ENCODE results near the gene PRKG1.

Gene PRKG1

DNA sequence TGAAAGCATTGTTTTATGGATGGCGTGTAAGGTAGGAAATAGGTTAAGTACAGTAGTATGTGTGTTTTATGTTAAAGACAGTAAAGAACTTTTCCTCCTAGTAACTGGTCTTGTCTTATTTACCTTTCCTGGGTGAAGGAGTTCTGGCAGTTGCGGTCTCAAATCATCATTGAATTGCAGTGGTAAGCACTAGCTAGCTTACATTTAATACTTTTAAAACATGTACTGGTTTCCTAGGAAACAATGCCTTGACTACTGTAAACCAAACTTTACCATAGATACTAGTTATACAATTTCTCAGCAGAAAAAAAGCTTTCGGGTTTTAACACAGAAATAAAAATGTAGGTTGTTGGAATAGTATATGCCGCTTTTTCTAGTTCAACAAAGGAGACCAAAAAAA lies 37.7 kb downstream of the PRKG1 start:
- 100% methylated on average over 2 of the region's 4 CpGs for WGBS (ENCODE audit: insufficient coverage)
- CTCF ChIA-PET, result no interaction called here

DNA sequence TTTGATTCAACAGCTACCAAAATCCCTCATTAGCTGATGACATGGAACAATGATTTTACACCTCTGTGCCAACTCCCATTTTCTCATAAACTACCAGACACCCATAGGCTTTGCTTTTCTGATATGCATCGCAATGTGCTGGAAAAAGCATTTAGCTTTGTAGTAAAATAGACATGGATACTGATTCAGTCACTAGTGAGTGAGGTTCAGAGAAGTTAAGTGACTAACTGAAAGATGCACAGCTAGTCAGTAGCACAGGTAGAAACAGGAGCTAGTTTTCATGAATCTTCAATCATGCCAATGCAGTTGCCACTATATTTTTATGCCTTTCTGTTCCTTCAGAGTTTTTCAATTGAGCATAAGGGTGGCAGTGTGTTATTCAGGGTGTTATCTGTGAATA lies 38.7 kb downstream of the PRKG1 start:
- Histone ChIP-seq H3K27me3 (replicated peaks in 2 of 5; ENCODE audit: control insufficient read depth in 4 of 5, insufficient read depth in 5 of 5, low read length in 4 of 5) (no peaks in the 10 kb centered on the region), H3K27ac (ENCODE audit: insufficient read depth in 1 of 2, low read depth in 1 of 2, low read length in 2 of 2, poor library complexity in 1 of 2, severe bottlenecking in 2 of 2) (no peak overlapping the region), H3K9me3 (ENCODE audit: control extremely low read depth in 1 of 5, control insufficient read depth in 4 of 5, insufficient read depth in 2 of 5, low read depth in 1 of 5, low read length in 4 of 5) (no peaks in the 10 kb centered on the region), H3K4me3 (ENCODE audit: control insufficient read depth in 1 of 7, extremely low read depth in 1 of 7, insufficient read depth in 4 of 7, low read depth in 2 of 7, low read length in 6 of 7) (no peak overlapping the region), H3K4me1 (ENCODE audit: control extremely low read depth in 1 of 4, control insufficient read depth in 4 of 4, insufficient read depth in 4 of 4, low read length in 3 of 4) (no peaks in the 10 kb centered on the region), H3K36me3 (ENCODE audit: control insufficient read depth in 4 of 4, insufficient read depth in 4 of 4, low read length in 3 of 4) (no peaks in the 10 kb centered on the region)
- POLR2A ChIA-PET, result no interaction called here
- 100% methylated on average over 1 of the region's 1 CpG for WGBS (ENCODE audit: insufficient coverage)
- DNase-seq, result no peak
- CTCF ChIA-PET, result no interaction called here

More for the DNA sequence above, 37.7 kb downstream of the PRKG1 start:
- POLR2A ChIA-PET, result no interaction called here
- Histone ChIP-seq H3K27me3 (replicated peaks in 2 of 5; ENCODE audit: control insufficient read depth in 4 of 5, insufficient read depth in 5 of 5, low read length in 4 of 5) (no peaks in the 10 kb centered on the region), H3K4me1 (ENCODE audit: control extremely low read depth in 1 of 4, control insufficient read depth in 4 of 4, insufficient read depth in 4 of 4, low read length in 3 of 4) (no peaks in the 10 kb centered on the region), H3K27ac (ENCODE audit: insufficient read depth in 1 of 2, low read depth in 1 of 2, low read length in 2 of 2, poor library complexity in 1 of 2, severe bottlenecking in 2 of 2) (no peak overlapping the region), H3K36me3 (ENCODE audit: control insufficient read depth in 4 of 4, insufficient read depth in 4 of 4, low read length in 3 of 4) (no peaks in the 10 kb centered on the region), H3K9me3 (ENCODE audit: control extremely low read depth in 1 of 5, control insufficient read depth in 4 of 5, insufficient read depth in 2 of 5, low read depth in 1 of 5, low read length in 4 of 5) (no peaks in the 10 kb centered on the region), H3K4me3 (ENCODE audit: control insufficient read depth in 1 of 7, extremely low read depth in 1 of 7, insufficient read depth in 4 of 7, low read depth in 2 of 7, low read length in 6 of 7) (no peak overlapping the region)
- DNase-seq, result no peak

DNA sequence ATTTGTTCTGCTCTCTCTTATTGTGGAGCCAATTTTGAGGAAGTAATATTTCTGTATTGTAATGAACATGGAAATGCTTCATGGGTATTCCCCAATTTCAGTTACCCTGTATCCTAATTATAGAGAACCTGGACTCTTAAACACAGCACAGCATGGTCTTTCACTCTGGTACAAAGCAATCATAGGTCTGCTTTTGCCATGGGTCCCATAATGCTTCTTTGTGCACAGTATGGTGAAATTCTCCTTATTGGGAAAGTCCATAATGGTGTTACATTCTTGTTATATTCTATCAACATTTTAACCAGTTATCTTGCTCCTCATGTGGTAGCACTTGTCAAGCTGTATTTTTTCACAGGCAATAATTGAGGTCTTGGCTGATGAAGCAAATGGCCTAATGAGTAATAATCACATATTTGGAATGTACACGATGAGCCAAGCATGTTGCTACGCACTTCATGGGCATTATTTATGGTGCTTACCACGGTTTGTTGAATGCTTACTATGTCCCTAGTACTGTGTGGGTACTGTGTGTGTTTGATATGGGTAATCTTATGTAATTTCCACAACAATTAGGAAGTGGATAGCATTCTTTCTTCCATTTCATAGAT lies 42.9 kb downstream of the PRKG1 start:
- POLR2A ChIA-PET, result no interaction called here
- WGBS (ENCODE audit: insufficient coverage), result 100% methylated on average over 2 of the region's 3 CpGs
- CTCF ChIA-PET, result no interaction called here
- H3K4me3 ChIP-seq (ENCODE audit: control insufficient read depth in 1 of 7, extremely low read depth in 1 of 7, insufficient read depth in 4 of 7, low read depth in 2 of 7, low read length in 6 of 7), result no peak overlapping the region
- no peak for DNase-seq
- no peak overlapping the region for H3K27ac ChIP-seq (ENCODE audit: insufficient read depth in 1 of 2, low read depth in 1 of 2, low read length in 2 of 2, poor library complexity in 1 of 2, severe bottlenecking in 2 of 2)
- no peaks in the 10 kb centered on the region for H3K9me3 ChIP-seq (ENCODE audit: control extremely low read depth in 1 of 5, control insufficient read depth in 4 of 5, insufficient read depth in 2 of 5, low read depth in 1 of 5, low read length in 4 of 5)
- no peaks in the 10 kb centered on the region for H3K4me1 ChIP-seq (ENCODE audit: control extremely low read depth in 1 of 4, control insufficient read depth in 4 of 4, insufficient read depth in 4 of 4, low read length in 3 of 4)
- no peaks in the 10 kb centered on the region for H3K36me3 ChIP-seq (ENCODE audit: control insufficient read depth in 4 of 4, insufficient read depth in 4 of 4, low read length in 3 of 4)
- no peaks in the 10 kb centered on the region for H3K27me3 ChIP-seq (replicated peaks in 2 of 5; ENCODE audit: control insufficient read depth in 4 of 5, insufficient read depth in 5 of 5, low read length in 4 of 5)

DNA sequence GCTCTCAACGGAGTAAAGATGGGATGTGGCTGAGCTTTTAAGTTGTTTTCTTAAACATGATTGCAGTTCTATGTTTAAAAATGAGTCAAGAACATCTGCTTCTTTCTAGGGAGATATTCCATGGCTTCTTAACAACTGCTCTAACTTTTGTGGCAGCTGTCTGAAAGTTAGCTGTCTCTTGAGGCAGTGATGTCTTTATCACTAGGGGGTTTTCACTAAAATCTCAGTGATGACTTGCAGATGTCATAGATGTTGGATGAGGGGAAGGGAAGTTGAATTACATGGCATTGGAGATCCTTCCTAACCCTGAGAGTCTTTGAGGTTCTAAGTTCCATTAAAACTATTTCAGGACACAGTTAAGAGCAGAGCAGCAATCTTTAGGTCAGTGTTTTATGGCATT lies 43.5 kb downstream of the PRKG1 start:
- ChIA-PET CTCF (no interaction called here), POLR2A (no interaction called here)
- no peaks in the 10 kb centered on the region for H3K4me1 ChIP-seq (ENCODE audit: control extremely low read depth in 1 of 4, control insufficient read depth in 4 of 4, insufficient read depth in 4 of 4, low read length in 3 of 4)
- no CpG with 5 or more reads among the region's 1 CpG for WGBS (ENCODE audit: insufficient coverage)
- DNase-seq, result no peak
- H3K9me3 ChIP-seq (ENCODE audit: control extremely low read depth in 1 of 5, control insufficient read depth in 4 of 5, insufficient read depth in 2 of 5, low read depth in 1 of 5, low read length in 4 of 5), result no peaks in the 10 kb centered on the region
- no peak overlapping the region for H3K27ac ChIP-seq (ENCODE audit: insufficient read depth in 1 of 2, low read depth in 1 of 2, low read length in 2 of 2, poor library complexity in 1 of 2, severe bottlenecking in 2 of 2)
- H3K4me3 ChIP-seq (ENCODE audit: control insufficient read depth in 1 of 7, extremely low read depth in 1 of 7, insufficient read depth in 4 of 7, low read depth in 2 of 7, low read length in 6 of 7), result no peak overlapping the region
- H3K36me3 ChIP-seq (ENCODE audit: control insufficient read depth in 4 of 4, insufficient read depth in 4 of 4, low read length in 3 of 4), result no peaks in the 10 kb centered on the region
- H3K27me3 ChIP-seq (replicated peaks in 2 of 5; ENCODE audit: control insufficient read depth in 4 of 5, insufficient read depth in 5 of 5, low read length in 4 of 5), result no peaks in the 10 kb centered on the region

DNA sequence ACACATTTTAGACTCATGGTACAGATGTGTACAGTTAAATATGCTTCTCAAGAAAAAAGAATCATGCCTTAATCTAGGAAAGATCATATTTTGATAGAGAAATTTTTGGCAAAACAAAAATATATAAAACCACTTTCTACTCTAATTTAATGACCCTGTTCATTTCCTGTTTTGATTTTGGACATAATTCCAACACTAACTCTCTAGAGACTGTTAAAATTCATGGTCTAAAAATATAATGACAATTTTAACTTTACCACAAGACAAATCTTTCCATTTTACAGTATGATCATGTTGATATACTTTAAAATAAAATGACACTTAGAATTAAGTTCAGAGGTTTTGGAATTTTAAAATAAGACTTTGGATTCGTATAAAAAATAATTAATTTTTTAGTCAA lies 45.2 kb downstream of the PRKG1 start:
- WGBS (ENCODE audit: insufficient coverage), result no CpG with 5 or more reads among the region's 1 CpG
- ChIA-PET CTCF (no interaction called here), POLR2A (no interaction called here)
- Histone ChIP-seq H3K36me3 (ENCODE audit: control insufficient read depth in 4 of 4, insufficient read depth in 4 of 4, low read length in 3 of 4) (no peaks in the 10 kb centered on the region), H3K27ac (ENCODE audit: insufficient read depth in 1 of 2, low read depth in 1 of 2, low read length in 2 of 2, poor library complexity in 1 of 2, severe bottlenecking in 2 of 2) (no peak overlapping the region), H3K27me3 (replicated peaks in 2 of 5; ENCODE audit: control insufficient read depth in 4 of 5, insufficient read depth in 5 of 5, low read length in 4 of 5) (no peaks in the 10 kb centered on the region), H3K9me3 (ENCODE audit: control extremely low read depth in 1 of 5, control insufficient read depth in 4 of 5, insufficient read depth in 2 of 5, low read depth in 1 of 5, low read length in 4 of 5) (no peaks in the 10 kb centered on the region), H3K4me3 (ENCODE audit: control insufficient read depth in 1 of 7, extremely low read depth in 1 of 7, insufficient read depth in 4 of 7, low read depth in 2 of 7, low read length in 6 of 7) (no peak overlapping the region), H3K4me1 (ENCODE audit: control extremely low read depth in 1 of 4, control insufficient read depth in 4 of 4, insufficient read depth in 4 of 4, low read length in 3 of 4) (no peaks in the 10 kb centered on the region)
- no peak for DNase-seq

DNA sequence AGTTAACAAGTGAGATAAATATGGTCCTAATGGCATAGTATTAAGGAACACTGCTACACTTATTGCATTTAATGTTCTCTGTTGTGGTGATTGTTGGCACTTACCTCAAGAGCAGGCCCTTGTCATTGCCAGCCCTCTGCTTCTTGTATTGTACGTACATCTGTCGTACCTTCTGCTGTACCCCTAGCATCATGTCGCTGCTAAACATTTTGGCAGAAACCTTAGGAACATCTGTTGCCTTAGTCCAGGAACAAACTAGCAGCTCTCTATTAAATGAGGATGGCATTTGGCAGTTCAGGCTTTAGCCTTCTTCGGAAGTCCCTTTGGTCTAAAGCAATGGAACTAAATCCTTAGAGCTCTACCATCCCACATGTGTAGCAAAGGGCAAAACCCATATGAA lies 47.6 kb downstream of the PRKG1 start:
- POLR2A ChIA-PET, result no interaction called here
- 100% methylated on average over 3 of the region's 4 CpGs for WGBS (ENCODE audit: insufficient coverage)
- H3K27ac ChIP-seq (ENCODE audit: insufficient read depth in 1 of 2, low read depth in 1 of 2, low read length in 2 of 2, poor library complexity in 1 of 2, severe bottlenecking in 2 of 2), result no peak overlapping the region

DNA sequence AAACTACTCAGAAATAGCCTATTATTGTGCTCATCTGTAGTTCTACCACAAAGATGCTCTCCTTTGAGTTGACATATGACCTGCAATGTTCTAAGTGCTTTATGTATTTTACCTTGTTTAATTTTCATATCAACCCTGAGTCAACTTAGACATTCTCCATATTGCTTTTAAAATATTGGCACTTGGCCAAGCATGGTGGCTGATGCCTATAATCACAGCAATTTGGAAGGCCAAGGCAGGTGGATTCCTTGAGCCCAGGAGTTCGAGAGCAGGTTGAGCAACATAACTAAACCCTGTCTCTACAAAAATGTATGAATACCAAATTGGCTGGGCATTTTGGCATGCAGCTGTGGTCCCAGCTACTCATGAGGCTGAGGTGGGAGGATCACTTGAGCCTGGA lies 50.6 kb downstream of the PRKG1 start:
- no peaks in the 10 kb centered on the region for H3K36me3 ChIP-seq (ENCODE audit: control insufficient read depth in 4 of 4, insufficient read depth in 4 of 4, low read length in 3 of 4)
- peak in 1 of 3 donors; percentile 31 for DNase-seq
- no peaks in the 10 kb centered on the region for H3K9me3 ChIP-seq (ENCODE audit: control extremely low read depth in 1 of 5, control insufficient read depth in 4 of 5, insufficient read depth in 2 of 5, low read depth in 1 of 5, low read length in 4 of 5)
- ChIA-PET POLR2A (no interaction called here), CTCF (no interaction called here)
- no peaks in the 10 kb centered on the region for H3K4me1 ChIP-seq (ENCODE audit: control extremely low read depth in 1 of 4, control insufficient read depth in 4 of 4, insufficient read depth in 4 of 4, low read length in 3 of 4)
- no peak overlapping the region for H3K27ac ChIP-seq (ENCODE audit: insufficient read depth in 1 of 2, low read depth in 1 of 2, low read length in 2 of 2, poor library complexity in 1 of 2, severe bottlenecking in 2 of 2)
- H3K27me3 ChIP-seq (replicated peaks in 2 of 5; ENCODE audit: control insufficient read depth in 4 of 5, insufficient read depth in 5 of 5, low read length in 4 of 5), result no peaks in the 10 kb centered on the region
- H3K4me3 ChIP-seq (ENCODE audit: control insufficient read depth in 1 of 7, extremely low read depth in 1 of 7, insufficient read depth in 4 of 7, low read depth in 2 of 7, low read length in 6 of 7), result no peak overlapping the region
- 100% methylated on average over 1 of the region's 1 CpG for WGBS (ENCODE audit: insufficient coverage)

More for the DNA sequence above, 47.6 kb downstream of the PRKG1 start:
- H3K9me3 ChIP-seq (ENCODE audit: control extremely low read depth in 1 of 5, control insufficient read depth in 4 of 5, insufficient read depth in 2 of 5, low read depth in 1 of 5, low read length in 4 of 5), result no peaks in the 10 kb centered on the region
- CTCF ChIA-PET, result interaction anchor here (1.0 kb wide), 1 partner anchor 12 kb away, joined by 3 read pairs; no protein-coding TSS in a partner anchor
- no peaks in the 10 kb centered on the region for H3K36me3 ChIP-seq (ENCODE audit: control insufficient read depth in 4 of 4, insufficient read depth in 4 of 4, low read length in 3 of 4)
- no peaks in the 10 kb centered on the region for H3K27me3 ChIP-seq (replicated peaks in 2 of 5; ENCODE audit: control insufficient read depth in 4 of 5, insufficient read depth in 5 of 5, low read length in 4 of 5)
- no peak overlapping the region for H3K4me3 ChIP-seq (ENCODE audit: control insufficient read depth in 1 of 7, extremely low read depth in 1 of 7, insufficient read depth in 4 of 7, low read depth in 2 of 7, low read length in 6 of 7)
- no peaks in the 10 kb centered on the region for H3K4me1 ChIP-seq (ENCODE audit: control extremely low read depth in 1 of 4, control insufficient read depth in 4 of 4, insufficient read depth in 4 of 4, low read length in 3 of 4)
- no peak for DNase-seq

Measured in common myeloid progenitor, CD34-positive (primary cell).